GM18505 (cell line): ENCODE measurements around the gene COL19A1.
"Not testable (repeated sequence)": the region's sequence is repeated elsewhere in the genome, so short reads cannot be mapped to it uniquely, and the experiment has no call there.

Experiments
- ATAC-seq: cut with Tn5 transposase; IDR thresholded peaks from one replicate; pipeline ENCODE4 v1.9.1; 2021; ENCODE audit not compliant: unreplicated experiment
- POLR2A ChIP-seq: IDR thresholded peaks from 4 replicates; pipeline ENCODE4 v1.6.1; 2011; ENCODE audit warnings: borderline replicate concordance; ENCODE audit not compliant: insufficient read depth, insufficient read length; ENCODE audit errors: extremely low read depth

The COL19A1 gene

GRCh38 chr6:69935079-69935478, 68.7 kb downstream of the COL19A1 start:
- ATAC-seq = no peak

GRCh38 chr6:69936674-69937363, 70.5 kb downstream of the COL19A1 start:
- ATAC-seq = no peak
- TF ChIP-seq POLR2A = no peak

More at GRCh38 chr6:69935079-69935478, 68.7 kb downstream of the COL19A1 start:
- TF ChIP-seq POLR2A = no peak

DNA sequence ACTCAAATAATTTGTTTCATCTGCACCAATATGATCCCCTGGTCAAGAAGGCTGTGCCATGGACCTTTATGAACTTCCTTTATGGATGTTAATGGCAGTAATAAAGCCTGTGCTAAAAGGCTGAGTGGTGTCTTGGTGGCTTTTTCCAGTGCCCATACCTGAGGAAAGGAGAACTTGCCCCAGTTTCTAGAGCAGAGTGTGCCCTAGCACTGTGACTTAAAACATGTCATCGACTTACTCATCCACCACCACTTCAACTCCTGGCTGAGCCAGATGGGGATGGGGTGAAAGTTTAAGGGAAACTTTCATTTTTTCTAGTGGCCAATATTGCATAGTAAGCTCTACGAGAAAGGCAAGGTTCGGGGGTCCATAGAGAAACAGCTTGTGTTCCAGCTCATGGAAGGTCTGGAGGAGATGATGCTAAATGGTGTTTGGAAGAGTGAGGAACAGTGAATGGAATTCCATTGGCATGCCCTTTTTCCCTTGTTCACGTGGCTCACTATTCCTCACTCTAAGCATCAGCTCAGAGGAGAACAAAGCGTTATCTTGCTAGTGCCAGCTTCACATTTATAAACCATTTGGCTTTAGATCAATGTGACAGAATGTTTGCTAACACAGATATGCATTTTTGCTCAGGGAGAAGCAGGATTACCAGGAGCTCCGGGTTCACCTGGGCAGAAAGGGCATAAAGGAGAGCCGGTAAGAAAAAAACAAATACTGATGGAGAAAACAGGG, 71.2 kb downstream of the COL19A1 start:
- ATAC-seq = no peak
- TF ChIP-seq POLR2A = no peak

GRCh38 chr6:69942485-69942884, 76.1 kb downstream of the COL19A1 start:
- TF ChIP-seq POLR2A = no peak
- ATAC-seq = no peak

GRCh38 chr6:69945192-69945591, 78.8 kb downstream of the COL19A1 start:
- ATAC-seq = no peak
- no peak for TF ChIP-seq POLR2A

GRCh38 chr6:69948479-69949114, 82.2 kb downstream of the COL19A1 start:
- no peak for ATAC-seq
- no peak for TF ChIP-seq POLR2A

DNA sequence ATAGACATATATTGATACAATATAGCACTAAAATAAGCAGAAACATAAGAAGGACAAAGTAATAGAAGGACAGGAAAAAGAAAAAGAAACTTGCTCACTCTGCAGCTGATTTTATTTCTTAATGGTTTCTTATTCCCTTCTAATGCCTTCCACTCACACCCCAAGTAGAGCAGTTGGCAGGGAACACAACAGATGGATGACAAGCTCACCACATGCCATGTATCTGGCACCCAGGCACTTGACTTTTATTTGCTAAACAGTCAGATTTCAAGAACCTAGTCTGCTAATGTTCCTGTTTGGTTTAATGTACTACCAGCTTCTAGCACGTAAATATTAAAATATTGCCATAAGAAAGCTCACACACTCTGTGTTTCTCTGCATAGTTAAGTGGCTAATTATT, 87.1 kb downstream of the COL19A1 start:
- TF ChIP-seq POLR2A = no peak
- no peak for ATAC-seq

DNA sequence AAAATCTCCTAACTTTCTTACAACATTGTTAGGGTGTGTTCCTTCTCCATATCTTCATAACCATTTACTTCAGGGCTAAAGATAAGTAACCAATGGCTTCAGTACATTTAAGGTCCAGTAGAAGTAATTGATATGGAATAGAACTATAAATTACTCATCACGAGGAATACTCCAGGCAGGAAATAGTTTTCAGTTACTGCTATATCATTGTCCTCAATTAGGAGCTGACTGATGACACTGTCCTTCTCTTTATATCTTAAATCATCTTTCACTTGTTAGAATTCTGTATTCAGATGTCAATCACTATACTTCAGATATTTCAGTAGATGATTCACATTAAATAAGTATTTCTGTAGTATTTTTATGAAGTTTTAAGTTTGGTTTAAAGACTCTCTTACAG, 88.4 kb downstream of the COL19A1 start:
- no peak for TF ChIP-seq POLR2A
- ATAC-seq = no peak

DNA sequence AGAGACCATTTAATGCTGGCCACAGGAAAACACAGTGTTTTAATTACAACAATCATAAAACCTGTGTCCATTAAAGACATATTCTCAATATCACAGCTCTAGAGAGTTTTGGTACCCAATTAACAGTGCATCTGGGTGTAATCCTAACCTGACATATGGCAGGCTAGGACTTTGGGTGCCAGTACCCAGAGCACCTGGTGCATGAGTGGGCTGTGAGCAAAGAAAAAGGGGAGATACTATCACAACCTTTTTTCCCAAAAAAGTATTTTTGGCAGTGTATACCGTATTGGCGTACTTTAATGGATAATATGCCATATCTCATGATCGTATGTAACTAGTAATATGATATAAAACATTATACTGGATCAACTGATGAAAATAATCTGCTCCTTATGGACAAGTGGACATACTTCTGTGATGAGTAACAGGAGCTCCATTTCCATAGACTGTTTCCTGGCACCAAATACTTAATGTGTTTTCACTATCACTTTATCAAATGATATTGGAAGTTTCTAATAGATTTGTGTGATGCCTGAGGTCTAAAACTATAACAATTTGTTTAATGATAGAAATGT, 91.7 kb downstream of the COL19A1 start:
- no peak for TF ChIP-seq POLR2A
- ATAC-seq = no peak

GRCh38 chr6:69958978-69959377, 92.6 kb downstream of the COL19A1 start:
- ATAC-seq = no peak

DNA sequence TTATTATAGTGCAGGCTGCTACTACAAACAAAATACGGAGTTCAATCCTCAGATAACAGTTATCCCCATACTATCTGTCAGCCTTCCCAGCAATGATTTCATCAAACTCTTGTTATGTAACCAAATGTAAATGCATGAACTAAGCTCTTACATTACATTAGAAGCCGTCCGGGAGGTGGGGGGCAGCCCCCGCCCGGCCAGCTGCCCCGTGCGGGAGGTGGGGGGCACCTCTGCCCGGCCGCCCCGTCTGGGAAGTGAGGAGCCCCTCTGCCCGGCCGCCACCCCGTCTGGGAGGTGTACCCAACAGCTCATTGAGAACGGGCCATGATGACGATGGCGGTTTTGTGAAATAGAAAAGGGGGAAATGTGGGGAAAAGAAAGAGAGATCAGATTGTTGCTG, 99.6 kb downstream of the COL19A1 start:
- ATAC-seq = not testable (repeated sequence)

More at GRCh38 chr6:69958978-69959377, 92.6 kb downstream of the COL19A1 start:
- TF ChIP-seq POLR2A = no peak

DNA sequence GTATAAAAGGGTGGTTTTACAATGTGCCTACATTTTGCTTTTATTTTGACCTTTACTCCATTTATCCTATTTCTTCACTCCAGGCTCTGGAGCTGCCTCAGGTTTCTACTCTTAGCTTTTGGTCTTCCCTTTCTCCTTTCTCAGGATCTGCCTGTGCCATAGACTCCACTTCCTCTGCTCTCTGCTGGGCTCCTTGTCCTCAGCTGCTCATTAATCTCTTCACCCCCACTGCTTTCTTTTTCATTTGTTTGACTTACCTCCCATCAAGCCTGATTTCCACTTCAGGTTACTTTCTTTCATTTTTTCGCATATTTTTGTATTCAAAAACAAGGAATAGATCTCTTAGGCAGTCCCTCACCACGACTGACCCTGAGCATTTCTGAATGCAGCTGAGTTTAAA, 106.8 kb downstream of the COL19A1 start:
- ATAC-seq = no peak
- TF ChIP-seq POLR2A = no peak

DNA sequence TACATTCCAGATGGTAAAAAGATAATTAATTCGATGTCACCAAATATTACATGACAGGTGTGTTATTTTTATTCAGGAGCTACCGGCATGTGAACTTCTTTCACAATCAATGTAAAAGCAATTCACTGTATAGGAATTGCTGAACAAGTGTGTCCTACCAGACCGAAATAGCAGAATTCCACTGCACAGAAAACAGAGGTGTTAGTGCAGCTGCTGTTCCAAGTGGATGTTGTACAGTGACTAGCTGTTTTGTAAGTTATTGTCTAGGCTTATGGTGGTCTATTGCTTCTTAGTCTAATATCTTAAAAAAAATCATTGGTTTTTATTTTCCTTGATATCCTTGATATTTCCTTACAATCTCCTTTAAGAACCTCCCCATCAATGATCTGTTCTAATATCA, 107.4 kb downstream of the COL19A1 start:
- TF ChIP-seq POLR2A = no peak
- no peak for ATAC-seq
